GM10847 (cell line): ENCODE data around the gene GPBP1L1.

ENCODE experiments used
- POLR2A ChIP-seq: IDR thresholded peaks from 2 replicates; pipeline ENCODE4 v1.6.1; 2011; ENCODE audit not compliant: insufficient read length; ENCODE audit errors: extremely low read depth

The GPBP1L1 gene

DNA sequence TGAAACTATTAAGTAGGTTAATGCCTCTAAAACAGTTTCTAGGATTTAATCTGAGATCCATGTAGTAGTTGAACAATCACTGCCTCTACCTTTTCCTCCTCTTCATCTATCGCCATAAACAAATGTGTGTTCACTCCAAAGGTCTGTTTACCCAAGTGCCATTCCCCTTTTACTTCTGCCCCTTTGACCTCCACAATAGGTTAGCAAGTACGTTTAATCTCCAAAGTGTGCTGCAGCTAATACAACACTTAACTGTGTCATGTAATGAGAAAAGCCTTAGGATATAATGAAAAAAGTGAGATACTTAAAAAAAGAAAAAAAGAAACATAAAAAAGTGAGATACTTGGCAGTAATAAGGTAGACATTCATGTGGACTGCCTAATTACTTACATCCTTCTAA is 28.2 kb downstream of the GPBP1L1 start:
- no peak for TF ChIP-seq POLR2A

GRCh38 chr1:45656573-45657226 is 29.6 kb downstream of the GPBP1L1 start:
- TF ChIP-seq POLR2A: no peak

DNA sequence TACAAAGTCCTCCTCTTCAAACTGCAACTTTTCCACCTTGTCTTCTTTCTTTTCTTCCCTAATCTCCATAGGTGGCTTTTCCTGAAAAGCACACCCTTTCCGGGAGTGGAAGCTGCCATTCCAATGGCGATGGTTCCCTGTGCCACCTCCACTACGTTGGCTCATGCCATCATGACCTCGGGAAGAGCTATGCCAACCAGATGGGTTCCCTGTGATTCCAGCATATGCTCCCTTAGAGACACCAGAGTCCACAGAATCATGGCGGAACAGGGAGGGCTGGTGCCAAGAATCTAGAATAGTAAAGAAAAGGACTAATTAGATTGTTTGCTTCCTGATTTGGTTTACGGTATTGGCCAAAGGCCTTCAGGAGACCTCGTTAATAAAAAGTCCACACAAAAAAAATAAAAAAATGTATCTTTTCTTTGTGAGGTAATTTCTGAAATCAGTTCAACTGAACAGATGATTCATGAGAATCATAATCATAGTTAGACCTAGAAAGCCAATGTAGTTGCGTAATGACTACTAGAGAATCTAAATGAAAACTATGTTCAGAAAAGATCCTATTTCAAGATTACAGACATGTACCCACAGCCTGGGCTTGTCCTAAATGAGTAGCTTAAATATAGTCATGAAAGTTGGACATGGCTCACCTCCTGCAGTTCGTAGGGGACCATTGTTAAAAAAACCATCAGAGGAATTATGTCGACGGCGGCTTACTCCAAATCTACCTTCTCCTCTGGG is 31.6 kb downstream of the GPBP1L1 start:
- TF ChIP-seq POLR2A: no peak

GRCh38 chr1:45647248-45648021 is 38.9 kb downstream of the GPBP1L1 start:
- TF ChIP-seq POLR2A: no peak

GRCh38 chr1:45644661-45645060 is 41.7 kb downstream of the GPBP1L1 start:
- TF ChIP-seq POLR2A: no peak

GRCh38 chr1:45643978-45644377 is 42.4 kb downstream of the GPBP1L1 start:
- TF ChIP-seq POLR2A: no peak

DNA sequence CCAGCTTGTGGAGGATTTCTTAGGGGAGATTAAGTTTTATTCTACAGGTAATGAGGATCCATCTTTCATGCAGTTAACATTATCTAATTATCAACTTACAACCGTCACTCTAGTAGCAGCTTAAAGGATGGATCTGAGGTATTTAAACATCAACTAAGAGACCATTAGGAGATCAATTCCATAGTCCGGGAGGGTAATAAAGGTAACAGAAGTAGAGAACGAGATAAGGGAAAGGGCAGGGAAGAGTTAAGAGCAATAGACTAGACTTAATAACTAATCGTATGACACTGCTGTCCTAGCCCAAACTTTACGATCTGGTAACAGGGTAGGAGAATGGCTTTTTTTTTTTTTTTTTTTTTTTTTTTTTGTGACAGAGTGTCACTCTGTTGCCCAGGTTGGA is 43.0 kb downstream of the GPBP1L1 start:
- no peak for TF ChIP-seq POLR2A

- no peak for TF ChIP-seq POLR2A
Measured at GRCh38 chr1:45640293-45640692, 46.0 kb downstream of the GPBP1L1 start.

DNA sequence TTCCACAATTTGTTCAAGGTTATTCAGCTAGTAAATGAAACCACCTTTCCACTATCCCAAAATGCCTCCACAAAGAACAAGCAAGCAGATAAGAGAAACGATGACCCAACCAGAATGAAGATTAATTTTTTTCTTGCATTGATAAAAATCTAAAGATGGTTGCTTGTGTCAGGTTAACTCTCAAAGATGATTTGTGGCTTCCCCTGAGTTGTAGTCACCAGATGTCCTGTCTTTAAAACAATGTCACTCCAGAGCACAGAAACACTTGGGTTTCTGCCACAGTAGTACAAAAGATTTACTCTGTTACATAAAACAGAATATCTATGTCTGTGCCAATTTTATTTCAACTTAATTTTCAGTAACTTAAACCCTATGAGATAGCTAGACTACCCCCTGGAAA is 51.1 kb downstream of the GPBP1L1 start:
- TF ChIP-seq POLR2A: no peak

GRCh38 chr1:45630429-45630828 is 55.9 kb downstream of the GPBP1L1 start:
- no peak for TF ChIP-seq POLR2A

- TF ChIP-seq POLR2A: no peak
Measured at GRCh38 chr1:45629035-45629434, 57.3 kb downstream of the GPBP1L1 start.

GRCh38 chr1:45623972-45624371 is 62.4 kb downstream of the GPBP1L1 start, which contains the start of gene CCDC17:
TSS of gene CCDC17 (minus strand) at chr1:45624054. CDS start at chr1:45623909, 145 bp downstream.
- TF ChIP-seq POLR2A: no peak

DNA sequence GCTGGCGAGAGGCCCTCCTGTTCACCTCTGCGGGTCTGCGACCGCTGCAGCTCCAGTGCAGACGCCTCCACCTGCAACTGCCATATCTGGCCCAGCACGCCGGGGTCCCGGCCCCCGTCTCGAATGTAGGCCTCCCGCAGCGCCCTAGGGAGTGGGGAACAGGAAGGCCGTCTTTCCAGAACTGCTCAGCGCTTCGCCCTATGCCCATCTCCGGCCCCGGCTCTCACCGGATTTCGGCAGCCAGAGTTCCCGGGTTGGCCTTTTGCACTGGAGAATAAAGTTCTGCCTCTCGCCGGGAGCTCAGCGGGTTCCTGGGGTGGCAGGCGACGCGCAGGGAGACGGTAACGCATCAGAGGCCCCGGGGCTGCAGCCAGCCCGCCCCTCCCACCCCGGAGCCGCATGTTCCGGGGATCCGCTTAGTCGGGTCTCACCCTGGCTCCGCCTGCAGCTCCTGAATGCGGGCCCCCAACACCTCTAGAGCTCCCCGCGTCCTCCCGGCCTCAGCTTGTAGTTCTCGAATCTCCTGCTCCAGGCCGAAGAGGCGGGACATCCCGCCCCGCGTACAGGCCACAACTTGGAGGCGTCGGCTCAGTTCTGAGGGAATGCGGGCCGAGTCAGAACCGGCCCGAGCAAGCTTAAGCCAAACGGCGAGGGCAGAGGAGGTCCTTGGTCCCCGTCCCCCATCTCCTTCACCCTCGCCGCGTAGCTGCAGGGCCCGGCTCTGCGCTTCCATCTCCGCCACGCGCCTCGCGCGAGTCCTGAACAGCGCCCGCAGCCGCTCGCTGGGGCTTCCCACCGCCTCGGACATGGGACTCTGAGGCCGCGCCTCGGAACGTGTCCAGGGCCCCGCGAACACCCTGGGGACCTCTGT is 63.6 kb downstream of the GPBP1L1 start:
- no peak for TF ChIP-seq POLR2A

- no peak for TF ChIP-seq POLR2A
Measured at GRCh38 chr1:45621895-45622523, 64.3 kb downstream of the GPBP1L1 start.

DNA sequence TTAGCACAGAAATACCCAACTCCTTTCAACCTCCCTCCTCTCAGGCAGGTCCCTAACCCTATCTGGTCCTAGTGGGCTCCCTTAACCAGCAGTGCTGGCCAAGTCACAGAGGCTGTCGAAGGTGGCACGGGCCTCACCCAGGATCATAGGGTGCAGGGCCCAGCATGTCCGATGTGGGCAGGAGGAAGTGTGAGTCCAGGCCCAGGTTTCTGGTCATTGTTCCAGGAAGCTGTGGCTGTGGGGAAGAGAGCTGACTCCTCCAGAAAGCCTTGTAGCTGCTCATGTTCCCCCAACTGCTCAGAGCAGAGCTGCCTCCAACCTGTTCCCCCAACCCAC is 64.9 kb downstream of the GPBP1L1 start:
- TF ChIP-seq POLR2A: no peak
